ENCODE measurements around the gene PROS1. TPM values are rescaled to one million over a fixed set of nuclear protein-coding genes. Genes with fewer than 3 reads are reported as not detected.
"Not testable (repeated sequence)": the region's sequence is repeated elsewhere in the genome, so short reads cannot be mapped to it uniquely, and the experiment has no call there.

PROS1 gene
- total RNA-seq, 1 experiment from 2014 or later, result 1.3 TPM

DNA sequence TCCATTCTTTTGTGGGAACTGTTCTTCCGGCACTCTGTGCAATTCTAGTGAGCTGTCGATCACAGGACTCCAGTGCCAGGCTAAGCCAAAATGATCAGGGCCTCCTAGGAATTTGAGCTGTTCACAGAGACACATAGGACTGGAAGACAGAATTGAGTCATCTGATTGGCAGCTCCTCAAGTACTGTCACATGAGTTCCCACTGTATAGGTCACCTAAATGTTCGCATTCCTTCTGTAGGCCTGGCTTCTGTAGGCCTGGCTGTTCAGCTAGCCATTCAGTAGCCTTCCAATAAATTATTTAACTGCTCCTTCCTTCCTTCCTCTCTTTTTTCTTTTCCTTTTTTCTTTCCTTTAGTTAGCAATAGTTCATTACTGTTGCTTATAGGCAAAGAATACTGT lies 4.3 kb downstream of the PROS1 start:
- peaks cover 9 to 12% of the 10 kb centered on the region in 2 experiments for H3K4me1 Mint-ChIP-seq
- H3K36me3 Mint-ChIP-seq (ENCODE audit: insufficient read depth in 1 of 3, low read depth in 3 of 3), result peaks cover 0 to 7% (median 0%) of the 10 kb centered on the region in 3 experiments; a peak in 2 of 7 replicates
- no peak overlapping the region for H3K23ac ChIP-seq (ENCODE audit: insufficient read length, low read depth, low read length)
- no peak overlapping the region for H2BK12ac ChIP-seq (ENCODE audit: insufficient read length, low read depth, low read length)
- H3K18ac ChIP-seq (ENCODE audit: insufficient read length, low read depth, low read length), result no peak overlapping the region
- H3K4ac ChIP-seq (ENCODE audit: low read depth, low read length), result no peak overlapping the region
- no peak overlapping the region for H4K5ac ChIP-seq (ENCODE audit: insufficient read length, low read depth, low read length)
- H3K9me3 Mint-ChIP-seq, result peaks cover 18 to 33% of the 10 kb centered on the region in 2 experiments
- H3K4me1 ChIP-seq (ENCODE audit: insufficient read depth, low read length), result no peaks in the 10 kb centered on the region
- no peak overlapping the region for H2BK15ac ChIP-seq (ENCODE audit: low read depth, low read length)
- H3K27me3 ChIP-seq (ENCODE audit: insufficient read depth, low read length), result no peaks in the 10 kb centered on the region; the same call in 1 of the 2 replicates
- no peak overlapping the region for H2AFZ ChIP-seq (ENCODE audit: low read length)
- no peak overlapping the region for H3K56ac ChIP-seq (ENCODE audit: insufficient read length, low read depth, low read length)
- H4K20me1 ChIP-seq (ENCODE audit: control insufficient read depth, insufficient read depth, insufficient read length), result no peaks in the 10 kb centered on the region
- no peak for DNase-seq
- no peak overlapping the region for H3K27ac Mint-ChIP-seq
- peaks cover 20% of the 10 kb centered on the region for H3K27me3 Mint-ChIP-seq (ENCODE audit: low read depth)
- H2BK20ac ChIP-seq (ENCODE audit: low read depth, low read length, poor library complexity, severe bottlenecking), result no peak overlapping the region
- no peak overlapping the region for H3K14ac ChIP-seq (ENCODE audit: insufficient read depth, low read length)
- H3K23me2 ChIP-seq (ENCODE audit: insufficient read length, low read depth, low read length, poor library complexity, severe bottlenecking), result no peaks in the 10 kb centered on the region
- no peaks in the 10 kb centered on the region for H3K9me3 ChIP-seq (ENCODE audit: control insufficient read depth, low read depth, low read length)
- H3K4me3 Mint-ChIP-seq, result no peak overlapping the region
- H3K79me1 ChIP-seq (ENCODE audit: insufficient read depth, low read depth, low read length, poor library complexity, severe bottlenecking), result no peaks in the 10 kb centered on the region
- no CpG with 5 or more reads among the region's 3 CpGs for WGBS (ENCODE audit: extremely low coverage, insufficient read length, low lambda C conversion rate)
- no peak overlapping the region for H2BK5ac ChIP-seq (ENCODE audit: insufficient read length, low read length)
- no peak overlapping the region for H2BK120ac ChIP-seq (ENCODE audit: low read depth, low read length, poor library complexity, severe bottlenecking)
- H2AK5ac ChIP-seq (ENCODE audit: insufficient read length, low read length), result no peak overlapping the region
- H3K9ac ChIP-seq (ENCODE audit: extremely low read depth, insufficient read length, low read length), result no peak overlapping the region
- TF ChIP-seq, protein P1, sequence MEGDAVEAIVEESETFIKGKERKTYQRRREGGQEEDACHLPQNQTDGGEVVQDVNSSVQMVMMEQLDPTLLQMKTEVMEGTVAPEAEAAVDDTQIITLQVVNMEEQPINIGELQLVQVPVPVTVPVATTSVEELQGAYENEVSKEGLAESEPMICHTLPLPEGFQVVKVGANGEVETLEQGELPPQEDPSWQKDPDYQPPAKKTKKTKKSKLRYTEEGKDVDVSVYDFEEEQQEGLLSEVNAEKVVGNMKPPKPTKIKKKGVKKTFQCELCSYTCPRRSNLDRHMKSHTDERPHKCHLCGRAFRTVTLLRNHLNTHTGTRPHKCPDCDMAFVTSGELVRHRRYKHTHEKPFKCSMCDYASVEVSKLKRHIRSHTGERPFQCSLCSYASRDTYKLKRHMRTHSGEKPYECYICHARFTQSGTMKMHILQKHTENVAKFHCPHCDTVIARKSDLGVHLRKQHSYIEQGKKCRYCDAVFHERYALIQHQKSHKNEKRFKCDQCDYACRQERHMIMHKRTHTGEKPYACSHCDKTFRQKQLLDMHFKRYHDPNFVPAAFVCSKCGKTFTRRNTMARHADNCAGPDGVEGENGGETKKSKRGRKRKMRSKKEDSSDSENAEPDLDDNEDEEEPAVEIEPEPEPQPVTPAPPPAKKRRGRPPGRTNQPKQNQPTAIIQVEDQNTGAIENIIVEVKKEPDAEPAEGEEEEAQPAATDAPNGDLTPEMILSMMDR (conservative IDR thresholded peaks at IDR 0.05), result no peak
- H4K91ac ChIP-seq (ENCODE audit: insufficient read length, low read depth, low read length), result no peak overlapping the region
- H3T11ph ChIP-seq (ENCODE audit: low read length), result no peak overlapping the region
- H4K8ac ChIP-seq (replicated peaks; ENCODE audit: insufficient read length, low read depth, low read length), result no peak overlapping the region
- no peaks in the 10 kb centered on the region for H3K79me2 ChIP-seq (ENCODE audit: insufficient read depth, low read length)
- H3K4me2 ChIP-seq (ENCODE audit: insufficient read depth, insufficient read length, low read length), result no peak overlapping the region
- H3K27ac ChIP-seq (ENCODE audit: insufficient read length, low read depth, low read length), result no peak overlapping the region

GRCh38 chr3:93965106-93965505 lies 8.6 kb downstream of the PROS1 start:
- H3K79me2 ChIP-seq (ENCODE audit: insufficient read depth, low read length); H4K91ac ChIP-seq (ENCODE audit: insufficient read length, low read depth, low read length); H3K14ac ChIP-seq (ENCODE audit: insufficient read depth, low read length); H3K56ac ChIP-seq (ENCODE audit: insufficient read length, low read depth, low read length); H3K27ac ChIP-seq (ENCODE audit: insufficient read length, low read depth, low read length); H3K18ac ChIP-seq (ENCODE audit: insufficient read length, low read depth, low read length); H3K9ac ChIP-seq (ENCODE audit: extremely low read depth, insufficient read length, low read length); H2AK5ac ChIP-seq (ENCODE audit: insufficient read length, low read length); H3K27me3 Mint-ChIP-seq (ENCODE audit: low read depth); H2AFZ ChIP-seq (ENCODE audit: low read length); H3K4me2 ChIP-seq (ENCODE audit: insufficient read depth, insufficient read length, low read length); H3K23me2 ChIP-seq (ENCODE audit: insufficient read length, low read depth, low read length, poor library complexity, severe bottlenecking); H3K4me3 Mint-ChIP-seq; H3K27me3 ChIP-seq (ENCODE audit: insufficient read depth, low read length); H3K4me1 Mint-ChIP-seq; H3K23ac ChIP-seq (ENCODE audit: insufficient read length, low read depth, low read length); H4K8ac ChIP-seq (replicated peaks; ENCODE audit: insufficient read length, low read depth, low read length); H3K27ac Mint-ChIP-seq; H3K9me3 ChIP-seq (ENCODE audit: control insufficient read depth, low read depth, low read length); H2BK5ac ChIP-seq (ENCODE audit: insufficient read length, low read length); H3K4me1 ChIP-seq (ENCODE audit: insufficient read depth, low read length); H3K4ac ChIP-seq (ENCODE audit: low read depth, low read length); H3K79me1 ChIP-seq (ENCODE audit: insufficient read depth, low read depth, low read length, poor library complexity, severe bottlenecking); H3T11ph ChIP-seq (ENCODE audit: low read length); H2BK15ac ChIP-seq (ENCODE audit: low read depth, low read length); H2BK20ac ChIP-seq (ENCODE audit: low read depth, low read length, poor library complexity, severe bottlenecking); H2BK120ac ChIP-seq (ENCODE audit: low read depth, low read length, poor library complexity, severe bottlenecking); H4K5ac ChIP-seq (ENCODE audit: insufficient read length, low read depth, low read length); H4K20me1 ChIP-seq (ENCODE audit: control insufficient read depth, insufficient read depth, insufficient read length); H2BK12ac ChIP-seq (ENCODE audit: insufficient read length, low read depth, low read length): not testable (repeated sequence)
- H3K9me3 Mint-ChIP-seq, result peaks cover 54 to 74% of the 10 kb centered on the region in 2 experiments
- H3K36me3 Mint-ChIP-seq (ENCODE audit: insufficient read depth in 1 of 3, low read depth in 3 of 3), result peaks cover 0 to 14% (median 4%) of the 10 kb centered on the region in 3 experiments; a peak in 4 of 7 replicates
- peak; percentile 30 for DNase-seq
- no CpG with 5 or more reads among the region's 19 CpGs for WGBS (ENCODE audit: extremely low coverage, insufficient read length, low lambda C conversion rate)

Measured in H9 (cell line).